Astrocyte of the cerebellum (primary cell): ENCODE data around the gene CSMD2.

ENCODE experiments used
- DNase-seq: peaks from one replicate; pipeline ENCODE4 v3.0.0-alpha.2; 2011; ENCODE audit warnings: low read depth
- H3K4me3 ChIP-seq: 2 replicates; pipeline ENCODE4 v1.5.1; 2011; ENCODE audit warnings: mild to moderate bottlenecking, low read depth, low read length, moderate library complexity
- CTCF ChIP-seq: IDR thresholded peaks from 2 replicates; pipeline ENCODE4 v1.5.1; 2012; ENCODE audit warnings: low read length, low read depth, moderate library complexity, mild to moderate bottlenecking; ENCODE audit errors: missing control alignments
- in situ Hi-C: cut with HindIII; loops from 2 replicates; pipeline ENCODE4 v1.10.0; 2017; ENCODE audit warnings: low sequenced_read_pairs

CSMD2 gene

GRCh38 chr1:33608825-33609400 is 556.1 kb downstream of the CSMD2 start:
- DNase-seq, result no peak
- TF ChIP-seq CTCF, result no peak
- in situ Hi-C loops, result no loop called here
- H3K4me3 ChIP-seq, result no peak overlapping the region

GRCh38 chr1:33607444-33608005 is 557.5 kb downstream of the CSMD2 start:
- H3K4me3 ChIP-seq, result no peak overlapping the region
- DNase-seq, result no peak
- in situ Hi-C loops, result no loop called here
- no peak for TF ChIP-seq CTCF

- no peak for DNase-seq
- no peak for TF ChIP-seq CTCF
- no peak overlapping the region for H3K4me3 ChIP-seq
- in situ Hi-C loops, result no loop called here
These were observed 558.8 kb downstream of the CSMD2 start for GRCh38 chr1:33606272-33606671.

- no peak for DNase-seq
- no peak overlapping the region for H3K4me3 ChIP-seq
- in situ Hi-C loops, result no loop called here
- TF ChIP-seq CTCF, result no peak
These were observed 562.8 kb downstream of the CSMD2 start for GRCh38 chr1:33602271-33602670.

- no peak for DNase-seq
- no peak overlapping the region for H3K4me3 ChIP-seq
- TF ChIP-seq CTCF, result no peak
- in situ Hi-C loops, result no loop called here
These were observed 563.3 kb downstream of the CSMD2 start for GRCh38 chr1:33601751-33602150.

- in situ Hi-C loops, result no loop called here
- H3K4me3 ChIP-seq, result no peak overlapping the region
- TF ChIP-seq CTCF, result no peak
- DNase-seq, result no peak
These were observed 565.4 kb downstream of the CSMD2 start for GRCh38 chr1:33599516-33600115.
